Skeletal muscle tissue (tissue), 4 donors: ENCODE measurements around the gene COLEC11. TPM values are rescaled to one million over a fixed set of nuclear protein-coding genes. Genes with fewer than 3 reads are reported as not detected.

Experiments
- H3K27ac ChIP-seq: one replicate; pipeline ENCODE4 v1.7.0; 2013; ENCODE audit warnings: mild to moderate bottlenecking, low read depth, low read length, inconsistent platforms
- H3K27me3 ChIP-seq, 3 donors: one replicate each; pipeline ENCODE4 v1.7.0; 2013; ENCODE audit warnings: low read length in 3 of 3; ENCODE audit not compliant: control insufficient read depth in 3 of 3, insufficient read depth in 3 of 3
- H3K36me3 ChIP-seq, 3 donors: one replicate each; pipeline ENCODE4 v1.7.0; 2013; ENCODE audit warnings: low read length in 3 of 3; ENCODE audit not compliant: control insufficient read depth in 3 of 3, insufficient read depth in 3 of 3
- H3K4me1 ChIP-seq, 3 donors: one replicate each; pipeline ENCODE4 v1.7.0; 2013; ENCODE audit warnings: low read length in 3 of 3, mild to moderate bottlenecking in 3 of 3; ENCODE audit not compliant: control insufficient read depth in 3 of 3, insufficient read depth in 3 of 3
- H3K4me3 ChIP-seq, 3 donors: one replicate each; pipeline ENCODE4 v1.7.0; 2013; ENCODE audit warnings: low read length in 3 of 3
- H3K9ac ChIP-seq, 3 donors: one replicate each; pipeline ENCODE4 v1.7.0; 2013; ENCODE audit warnings: low read length in 3 of 3, mild to moderate bottlenecking in 3 of 3, moderate library complexity in 2 of 3, low read depth in 1 of 3
- H3K9me3 ChIP-seq, 3 donors: one replicate each; pipeline ENCODE4 v1.7.0; 2013; ENCODE audit warnings: low read length in 3 of 3; ENCODE audit not compliant: control insufficient read depth in 3 of 3
- total RNA-seq: library from RNA; depleted of rRNA; stranded (reverse); fragments of >200 nt; gene quantifications from one replicate; pipeline ENCODE4 v1.2.3, GENCODE V29; 2014
- donor health status: Osteomylitis.

Gene COLEC11
- total RNA-seq, 1 donor from 2014 or later, result not detected

- Histone ChIP-seq H3K9me3 (no peaks in the 10 kb centered on the region), H3K27me3 (peaks cover 4 to 34% (median 29%) of the 10 kb centered on the region in 3 donors), H3K4me1 (peaks cover 9 to 15% (median 14%) of the 10 kb centered on the region in 3 donors), H3K4me3 (no peak overlapping the region), H3K9ac (no peak overlapping the region), H3K36me3 (no peaks in the 10 kb centered on the region), H3K27ac (no peak overlapping the region)
These were observed 55.4 kb downstream of the COLEC11 start for GRCh38 chr2:3650140-3650920.

- peak overlapping the region; percentile 44 for H3K27ac ChIP-seq
- no peaks in the 10 kb centered on the region for H3K36me3 ChIP-seq
- peak overlapping the region; percentile 54 to 70 (median 60) for H3K4me3 ChIP-seq
- H3K27me3 ChIP-seq, result peaks cover 4 to 34% (median 29%) of the 10 kb centered on the region in 3 donors
- H3K9ac ChIP-seq, result peak overlapping the region in 2 of 3 donors; percentile 57 to 63
- H3K4me1 ChIP-seq, result peaks cover 9 to 15% (median 14%) of the 10 kb centered on the region in 3 donors
- H3K9me3 ChIP-seq, result no peaks in the 10 kb centered on the region
These were observed 57.1 kb downstream of the COLEC11 start for GRCh38 chr2:3651691-3652648.

- Histone ChIP-seq H3K27ac (no peak overlapping the region), H3K9me3 (no peaks in the 10 kb centered on the region), H3K27me3 (peaks cover 4 to 34% (median 28%) of the 10 kb centered on the region in 3 donors), H3K9ac (no peak overlapping the region), H3K36me3 (no peaks in the 10 kb centered on the region), H3K4me3 (no peak overlapping the region), H3K4me1 (peaks cover 9 to 15% (median 14%) of the 10 kb centered on the region in 3 donors)
These were observed 58.1 kb downstream of the COLEC11 start for GRCh38 chr2:3652896-3653625.

GRCh38 chr2:3654011-3654410 lies 59.1 kb downstream of the COLEC11 start:
- no peaks in the 10 kb centered on the region for H3K36me3 ChIP-seq
- H3K9me3 ChIP-seq, result no peaks in the 10 kb centered on the region
- peaks cover 10 to 18% (median 14%) of the 10 kb centered on the region in 3 donors for H3K4me1 ChIP-seq
- H3K4me3 ChIP-seq, result no peak overlapping the region
- peaks cover 0 to 31% (median 22%) of the 10 kb centered on the region in 3 donors for H3K27me3 ChIP-seq
- no peak overlapping the region for H3K27ac ChIP-seq
- no peak overlapping the region for H3K9ac ChIP-seq

GRCh38 chr2:3654531-3655225 lies 59.8 kb downstream of the COLEC11 start:
- Histone ChIP-seq H3K27me3 (peaks cover 0 to 31% (median 20%) of the 10 kb centered on the region in 3 donors), H3K9me3 (no peaks in the 10 kb centered on the region), H3K27ac (no peak overlapping the region), H3K4me3 (no peak overlapping the region), H3K9ac (no peak overlapping the region), H3K4me1 (peaks cover 14 to 23% (median 19%) of the 10 kb centered on the region in 3 donors), H3K36me3 (no peaks in the 10 kb centered on the region)

- H3K4me1 ChIP-seq, result peaks cover 14 to 22% (median 14%) of the 10 kb centered on the region in 3 donors
These were observed 61.2 kb downstream of the COLEC11 start for GRCh38 chr2:3655871-3656761.

GRCh38 chr2:3656762-3657721 lies 62.1 kb downstream of the COLEC11 start:
- Histone ChIP-seq H3K27ac (no peak overlapping the region), H3K9me3 (no peaks in the 10 kb centered on the region), H3K4me1 (peaks cover 6 to 14% (median 8%) of the 10 kb centered on the region in 3 donors), H3K36me3 (no peaks in the 10 kb centered on the region), H3K4me3 (no peak overlapping the region), H3K27me3 (peaks cover 0 to 22% (median 10%) of the 10 kb centered on the region in 3 donors), H3K9ac (no peak overlapping the region)

More at GRCh38 chr2:3655871-3656761, 61.2 kb downstream of the COLEC11 start:
- Histone ChIP-seq H3K9me3 (no peaks in the 10 kb centered on the region), H3K27me3 (peaks cover 0 to 27% (median 15%) of the 10 kb centered on the region in 3 donors), H3K27ac (no peak overlapping the region), H3K4me3 (no peak overlapping the region), H3K36me3 (no peaks in the 10 kb centered on the region), H3K9ac (no peak overlapping the region)

GRCh38 chr2:3657881-3658280 lies 63.0 kb downstream of the COLEC11 start, which contains the start of gene ALLC:
TSS of gene ALLC (plus strand) at chr2:3658200. CDS start at chr2:3671158, 12,958 bp downstream.
- no peak within 1 kb of the TSS for H3K9ac ChIP-seq
- H3K4me1 ChIP-seq, result peaks cover 5 to 12% (median 5%) of the 10 kb centered on the region in 3 donors
- H3K36me3 ChIP-seq, result no peaks in the 10 kb centered on the region
- H3K9me3 ChIP-seq, result no peaks in the 10 kb centered on the region
- peaks cover 0 to 17% (median 4%) of the 10 kb centered on the region in 3 donors for H3K27me3 ChIP-seq
- H3K4me3 ChIP-seq, result no peak within 1 kb of the TSS
- H3K27ac ChIP-seq, result peak within 1 kb of the TSS; percentile 23
